ENCODE data around the gene ARSK.
A peak's percentile ranks its signal among the peaks of the same experiment; 100 is the strongest.
"Not testable (repeated sequence)": the region's sequence is repeated elsewhere in the genome, so short reads cannot be mapped to it uniquely, and the experiment has no call there.

Gene ARSK

DNA sequence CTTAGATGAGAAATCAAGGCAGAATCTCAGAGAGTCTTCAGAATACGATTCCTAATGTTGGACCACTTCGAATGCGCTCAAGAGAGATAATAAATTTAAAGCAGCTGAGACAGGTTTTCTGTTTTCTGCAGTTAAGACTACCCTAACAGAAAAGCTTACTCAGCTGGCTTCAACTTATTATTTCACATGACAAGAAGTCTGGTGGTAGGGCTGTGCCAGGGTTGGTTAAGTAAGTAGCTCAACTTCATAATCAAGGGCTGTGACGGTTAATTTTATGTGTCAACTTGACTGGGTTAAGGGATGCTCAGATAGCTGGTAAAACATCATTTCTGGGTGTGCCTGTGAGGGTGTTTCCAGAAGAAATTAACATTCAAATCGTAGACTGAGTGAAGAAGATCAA is 68.8 kb downstream of the ARSK start:
- no peak for DNase-seq

DNA sequence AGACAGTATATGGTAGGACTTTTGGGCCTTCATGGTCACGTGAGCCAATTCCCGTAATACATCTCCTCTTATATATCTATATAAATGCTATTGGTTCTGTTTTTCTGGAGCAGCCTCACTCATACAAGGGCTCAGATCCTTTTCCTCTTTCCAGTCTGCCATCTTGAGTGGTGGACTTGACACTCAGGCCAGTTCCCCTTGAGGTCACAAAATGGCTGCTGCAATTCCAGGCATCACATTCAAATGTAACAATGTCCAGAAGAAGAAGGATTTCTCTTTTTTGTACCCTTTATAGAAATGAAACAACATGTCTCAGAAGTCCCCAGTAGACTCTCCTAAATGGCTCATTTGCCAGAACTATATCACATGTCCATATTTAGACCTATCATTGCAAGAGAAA is 69.5 kb downstream of the ARSK start:
- DNase-seq: no peak

- no peak for DNase-seq
Measured at GRCh38 chr5:95626701-95627100, 71.8 kb downstream of the ARSK start.

GRCh38 chr5:95627971-95628810 is 73.3 kb downstream of the ARSK start:
- DNase-seq: no peak

GRCh38 chr5:95628933-95629332 is 74.0 kb downstream of the ARSK start:
- DNase-seq: no peak

DNA sequence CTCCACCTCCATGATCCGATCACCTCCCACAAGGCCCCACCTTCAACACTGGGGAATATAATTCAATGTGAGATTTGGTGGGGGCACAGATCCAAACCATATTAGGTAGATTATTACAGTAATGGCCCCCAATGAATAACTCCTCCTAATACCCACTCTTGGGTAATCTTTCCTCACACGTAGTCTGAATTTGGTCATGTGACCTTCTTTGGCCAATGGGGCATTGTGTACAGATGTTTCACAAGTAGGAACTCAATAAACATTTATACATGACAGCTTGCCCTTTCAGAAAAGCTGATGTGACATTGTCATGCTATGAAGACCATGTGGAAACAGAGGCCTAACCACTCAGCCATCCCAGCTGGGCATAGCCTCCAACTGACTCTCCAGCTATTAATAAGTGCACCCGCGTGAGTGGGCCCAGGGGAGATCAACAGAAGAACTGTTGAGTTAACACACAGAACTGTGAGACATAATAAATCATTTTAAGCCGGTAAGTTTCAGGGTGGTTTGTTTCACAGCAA is 75.6 kb downstream of the ARSK start:
- no peak for DNase-seq

GRCh38 chr5:95631255-95631958 is 76.5 kb downstream of the ARSK start:
- DNase-seq: no peak

- DNase-seq: peak; percentile 86
Measured at GRCh38 chr5:95631991-95632675, 77.2 kb downstream of the ARSK start.

DNA sequence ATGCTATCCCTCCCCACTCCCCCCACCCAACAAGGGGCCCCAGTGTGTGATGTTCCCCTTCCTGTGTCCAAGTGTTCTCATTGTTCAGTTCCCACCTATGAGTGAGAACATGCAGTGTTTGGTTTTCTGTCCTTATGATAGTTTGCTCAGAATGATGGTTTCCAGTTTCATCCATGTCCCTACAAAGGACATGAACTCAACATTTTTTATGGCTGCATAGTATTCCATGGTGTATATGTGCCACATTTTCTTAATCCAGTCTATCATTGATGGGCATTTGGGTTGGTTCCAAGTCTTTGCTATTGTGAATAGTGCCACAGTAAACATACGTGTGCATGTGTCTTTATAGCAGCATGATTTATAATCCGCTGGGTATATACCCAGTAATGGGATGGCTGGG is 78.0 kb downstream of the ARSK start:
- DNase-seq: not testable (repeated sequence)

DNA sequence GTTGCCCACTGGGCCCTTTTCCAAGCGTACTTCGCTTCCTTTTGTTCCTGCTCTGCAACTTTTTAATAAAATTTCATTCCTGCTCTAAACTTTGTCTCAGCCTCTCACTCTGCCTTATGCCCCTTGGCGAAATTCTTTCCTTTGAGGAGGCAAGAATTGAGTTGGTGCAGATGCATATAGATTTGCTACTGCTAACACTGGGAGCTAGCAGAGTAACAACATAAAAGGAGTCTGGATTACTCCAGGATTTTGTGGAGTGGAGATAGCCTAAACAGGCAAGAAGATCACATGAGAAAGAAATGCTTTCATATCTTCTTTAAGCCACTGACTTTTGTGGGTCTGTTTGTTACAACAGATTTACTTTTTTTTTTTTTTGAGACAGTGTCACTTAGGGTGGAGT is 78.8 kb downstream of the ARSK start:
- no peak for DNase-seq

DNA sequence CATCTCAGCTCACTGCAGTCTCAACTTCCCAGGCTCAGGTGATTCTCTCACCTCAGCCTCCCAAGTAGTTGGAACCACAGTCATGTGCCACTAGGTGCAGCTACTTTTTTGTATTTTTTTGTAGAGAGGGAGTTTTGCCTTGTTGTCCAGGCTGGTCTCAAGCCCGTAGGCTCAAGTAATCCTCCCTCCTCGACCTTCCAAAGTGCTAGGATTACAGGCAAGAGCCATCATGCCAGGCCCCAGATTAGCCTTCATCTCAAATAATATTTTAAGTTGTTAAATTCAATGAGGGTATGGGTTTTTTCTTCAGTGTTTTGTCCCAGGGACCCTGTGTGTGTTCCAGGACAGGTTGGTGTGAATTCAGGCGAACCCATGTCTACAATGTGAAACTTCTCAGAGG is 79.2 kb downstream of the ARSK start:
- DNase-seq: no peak

DNA sequence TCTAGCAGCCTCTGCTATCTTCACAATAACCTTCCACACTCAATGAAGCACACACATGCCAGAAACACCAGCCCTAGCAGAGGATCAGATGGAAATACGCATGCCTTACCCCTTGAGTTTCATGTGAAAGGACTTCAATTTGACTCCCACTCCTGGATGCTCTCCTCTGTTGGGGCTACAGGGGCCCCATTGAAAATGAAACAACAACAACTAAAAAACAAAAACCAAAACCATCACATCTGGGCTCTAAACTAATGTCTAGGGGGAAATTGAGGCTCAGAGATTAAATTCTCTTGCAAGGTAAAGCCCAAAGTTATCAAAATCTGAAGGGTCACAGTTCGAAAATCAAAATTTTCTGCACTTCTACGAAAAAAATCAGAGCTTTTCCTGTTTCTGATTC is 83.7 kb downstream of the ARSK start:
- DNase-seq: no peak

- no peak for DNase-seq
Measured at GRCh38 chr5:95641741-95642220, 86.9 kb downstream of the ARSK start.

DNA sequence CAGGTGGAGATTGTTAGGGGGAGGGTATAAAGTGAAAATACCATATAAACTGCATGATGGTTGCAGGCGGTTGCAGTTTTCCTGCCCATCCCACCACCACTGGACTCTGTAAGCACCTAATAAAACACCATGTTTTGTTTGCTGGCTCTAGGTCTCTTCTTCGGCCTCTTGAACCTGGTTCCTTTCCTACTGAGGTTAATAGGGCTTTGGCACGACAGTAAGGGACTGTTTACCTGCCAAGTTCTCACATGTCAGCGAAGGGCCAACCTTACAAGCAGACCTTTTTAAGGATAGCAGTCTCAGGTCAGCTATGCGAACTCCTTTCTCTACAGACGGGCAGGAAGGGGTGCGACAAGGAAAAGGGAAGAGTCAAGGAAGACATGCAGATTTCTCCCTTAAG is 88.3 kb downstream of the ARSK start:
- DNase-seq: no peak

DNA sequence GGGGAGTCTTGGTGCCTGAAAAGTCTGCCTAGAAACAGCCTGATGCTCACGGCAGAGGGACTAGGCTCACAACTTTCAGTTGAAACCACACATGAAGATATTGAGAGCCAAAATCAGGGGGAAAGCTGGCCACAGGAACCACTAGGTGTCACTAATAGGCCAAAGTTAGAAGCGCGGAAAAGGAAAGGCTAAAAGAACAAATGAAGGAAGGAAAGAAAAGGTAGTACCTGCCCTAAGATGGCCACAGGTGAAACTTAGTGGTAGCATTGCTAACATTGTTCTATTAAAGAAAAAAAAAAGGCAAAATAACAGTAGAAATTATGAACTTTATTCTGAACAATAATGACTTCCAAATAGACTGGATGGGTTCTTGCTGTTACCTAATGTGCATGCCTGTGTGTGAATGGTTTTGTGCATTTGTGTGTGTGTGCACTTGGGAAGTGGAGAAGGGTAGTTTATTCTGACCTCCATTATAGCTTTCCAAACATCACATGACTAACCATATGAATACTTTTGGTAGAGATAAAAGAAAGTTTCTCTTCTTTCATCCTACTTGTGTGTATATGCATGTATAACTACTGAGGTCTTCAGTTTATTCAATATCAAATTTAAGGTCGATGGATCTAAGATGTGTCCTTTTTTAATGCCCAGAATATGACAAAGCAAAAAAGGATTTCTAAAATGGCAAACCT is 89.6 kb downstream of the ARSK start:
- DNase-seq: peak; percentile 69

DNA sequence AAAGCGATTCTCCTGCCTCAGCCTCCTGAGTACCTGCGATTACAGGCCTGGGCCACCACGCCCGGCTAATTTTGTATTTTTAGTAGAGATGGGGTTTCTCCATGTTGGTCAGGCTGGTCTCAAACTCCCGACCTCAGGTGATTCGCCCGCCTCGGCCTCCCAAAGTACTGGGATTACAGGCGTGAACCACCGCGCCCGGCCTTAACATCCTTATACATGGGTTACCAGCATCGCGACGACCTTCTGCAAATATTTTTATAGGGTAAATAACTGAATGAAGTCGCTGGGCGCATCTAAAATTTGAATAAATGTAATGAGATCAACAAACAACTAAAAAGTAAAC is 91.3 kb downstream of the ARSK start:
- DNase-seq: not testable (repeated sequence)

DNA sequence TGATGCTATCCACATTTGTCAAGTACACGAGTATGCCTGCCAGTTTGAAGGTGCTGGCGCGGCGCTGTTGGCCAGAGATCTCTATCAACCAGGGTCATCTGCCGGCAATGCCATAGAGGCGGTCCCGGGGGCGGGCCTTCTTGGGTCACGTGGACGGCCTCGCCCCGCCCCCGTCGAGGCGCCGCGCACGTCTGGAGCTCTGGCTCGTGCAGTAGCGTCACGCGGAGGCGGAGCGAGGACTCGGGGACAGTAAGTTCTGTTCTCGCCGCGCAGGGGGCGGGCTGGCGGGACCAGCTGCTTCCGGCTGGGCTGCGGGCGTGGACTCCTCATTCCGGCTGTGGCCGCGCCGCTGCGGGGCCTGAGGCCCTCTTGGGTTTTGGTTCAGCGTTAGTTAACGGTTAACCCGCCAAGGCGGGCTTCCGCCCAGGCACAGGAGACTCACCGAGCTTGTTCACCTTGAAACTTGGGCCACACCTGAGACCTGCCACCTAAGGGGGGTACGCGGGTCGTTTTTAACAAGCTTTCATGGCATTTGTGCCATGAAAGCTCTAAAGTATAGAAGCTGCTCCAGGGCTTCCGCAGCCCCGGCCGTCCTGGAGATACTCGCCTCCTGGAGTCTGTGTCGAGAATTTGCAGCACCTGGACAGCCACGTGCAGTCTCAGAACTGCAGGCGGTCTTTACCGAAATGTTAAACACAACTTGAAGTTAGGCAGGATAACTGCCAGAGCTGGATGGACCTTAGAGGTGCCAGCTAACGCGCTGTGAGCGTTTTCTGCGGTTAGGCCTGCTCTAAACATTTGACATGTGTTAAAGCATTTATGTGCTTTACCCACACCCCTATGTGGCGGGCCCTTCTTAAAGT is 91.9 kb downstream of the ARSK start, which contains the start of gene RFESD:
RFESD (plus strand) TSS at position 209 of the 863 bp plus-strand sequence. CDS start 5,495 bp downstream, outside the sequence.
- DNase-seq: peak; percentile 97

DNA sequence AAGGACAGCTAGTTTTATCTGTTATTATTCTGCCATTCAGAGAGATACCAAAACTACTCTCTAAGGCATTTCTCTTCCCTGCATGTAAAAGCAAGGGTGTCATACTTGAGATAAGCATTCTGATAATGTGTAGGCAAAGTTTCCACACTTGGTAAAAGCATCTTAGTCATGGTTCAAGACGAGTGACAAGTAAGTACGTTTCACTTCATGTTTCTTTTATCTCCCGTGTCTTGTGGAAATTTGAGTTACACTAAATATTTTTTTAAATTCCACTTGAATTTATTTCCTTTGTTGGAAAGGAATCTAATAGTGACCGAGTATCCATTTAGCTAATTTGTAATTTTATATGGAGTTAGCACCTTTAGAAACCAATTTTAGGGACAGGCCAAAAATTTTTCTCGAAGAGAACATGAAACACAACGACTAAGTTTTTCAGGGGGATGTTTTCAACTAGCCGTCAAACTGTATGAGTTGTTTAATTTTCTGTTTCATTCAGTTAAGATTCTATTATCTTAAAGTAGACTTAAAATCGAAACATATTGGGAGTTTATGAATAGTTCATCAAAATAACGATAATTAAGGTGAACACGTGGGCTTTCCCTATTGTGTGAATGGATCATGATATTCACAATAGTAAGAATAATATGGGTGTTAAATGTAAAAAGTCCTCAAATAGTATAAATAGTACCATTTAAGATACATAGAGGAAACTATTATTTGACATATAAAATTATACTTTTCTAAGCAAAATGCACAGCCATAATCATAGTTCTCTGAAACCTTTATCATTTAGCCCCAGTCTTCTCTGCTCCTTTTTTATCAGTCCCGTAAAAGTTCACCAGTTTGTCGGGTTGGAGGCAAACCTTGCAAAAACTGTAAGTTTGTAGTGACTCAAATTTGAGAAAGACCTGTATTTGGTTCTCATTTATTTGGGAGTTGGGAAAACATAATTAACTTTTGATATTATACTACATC is 93.3 kb downstream of the ARSK start:
- no peak for DNase-seq

DNA sequence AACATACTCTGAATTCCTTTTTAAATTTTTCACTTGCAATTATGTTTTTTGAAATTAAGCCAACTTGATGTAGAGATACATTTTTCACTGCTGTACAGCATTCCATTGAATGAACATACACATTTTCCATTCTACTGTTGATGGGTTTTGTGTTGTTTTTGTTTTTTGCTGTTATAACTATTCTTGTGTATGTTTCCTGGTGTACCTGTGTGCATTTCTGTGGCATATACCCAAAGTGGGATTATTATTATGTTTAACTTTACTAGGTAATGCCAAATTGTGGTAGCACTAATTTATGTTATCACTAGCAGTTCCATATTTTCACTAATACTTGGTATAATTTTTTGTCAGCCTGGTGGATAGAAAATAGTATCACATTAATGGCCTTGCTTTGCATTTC is 94.4 kb downstream of the ARSK start:
- DNase-seq: no peak

GRCh38 chr5:95649842-95650620 is 95.1 kb downstream of the ARSK start:
- no peak for DNase-seq

Measured in activated CD8-positive, alpha-beta memory T cell treated with anti-CD3 and anti-CD28 coated beads for 24 hours (primary cell).